Medulla oblongata (tissue), 1 donor: Measurements from ENCODE around the gene NCAM2.

Experiments
- DNase-seq: peaks from one replicate; pipeline ENCODE4 v3.0.0-alpha.2; 2015; ENCODE audit errors: extremely low spot score

The NCAM2 gene

GRCh38 chr21:21175798-21176334, 177.7 kb downstream of the NCAM2 start:
- DNase-seq: no peak

- DNase-seq: no peak
Measured at GRCh38 chr21:21177353-21177986, 179.3 kb downstream of the NCAM2 start.

GRCh38 chr21:21179619-21180298, 181.6 kb downstream of the NCAM2 start:
- no peak for DNase-seq

- DNase-seq: no peak
Measured at GRCh38 chr21:21182401-21183010, 184.3 kb downstream of the NCAM2 start.

GRCh38 chr21:21183092-21183491, 184.9 kb downstream of the NCAM2 start:
- no peak for DNase-seq

GRCh38 chr21:21184771-21185528, 186.7 kb downstream of the NCAM2 start:
- DNase-seq: no peak

GRCh38 chr21:21187579-21187978, 189.4 kb downstream of the NCAM2 start:
- DNase-seq: no peak

- DNase-seq: no peak
Measured at GRCh38 chr21:21188513-21189195, 190.4 kb downstream of the NCAM2 start.

- DNase-seq: no peak
Measured at GRCh38 chr21:21195417-21195943, 197.3 kb downstream of the NCAM2 start.

- no peak for DNase-seq
Measured at GRCh38 chr21:21196087-21196486, 197.9 kb downstream of the NCAM2 start.

- no peak for DNase-seq
Measured at GRCh38 chr21:21196848-21197247, 198.6 kb downstream of the NCAM2 start.

- DNase-seq: no peak
Measured at GRCh38 chr21:21199342-21200102, 201.3 kb downstream of the NCAM2 start.

- DNase-seq: peak; percentile 41
Measured at GRCh38 chr21:21200103-21200938, 202.1 kb downstream of the NCAM2 start.

GRCh38 chr21:21200939-21201615, 202.9 kb downstream of the NCAM2 start:
- DNase-seq: peak; percentile 50

- DNase-seq: no peak
Measured at GRCh38 chr21:21203822-21204339, 205.7 kb downstream of the NCAM2 start.

- no peak for DNase-seq
Measured at GRCh38 chr21:21204366-21204996, 206.3 kb downstream of the NCAM2 start.

GRCh38 chr21:21205604-21206003, 207.4 kb downstream of the NCAM2 start:
- no peak for DNase-seq

GRCh38 chr21:21210552-21210951, 212.3 kb downstream of the NCAM2 start:
- DNase-seq: no peak
